ENCODE data around the gene GPR39. TPM values are rescaled to one million over a fixed set of nuclear protein-coding genes. Genes with fewer than 3 reads are reported as not detected.

Gene GPR39
- total and polyA plus RNA-seq, 12 donors, result 0.04 TPM; not detected in 11

- TF ChIP-seq, protein P1, sequence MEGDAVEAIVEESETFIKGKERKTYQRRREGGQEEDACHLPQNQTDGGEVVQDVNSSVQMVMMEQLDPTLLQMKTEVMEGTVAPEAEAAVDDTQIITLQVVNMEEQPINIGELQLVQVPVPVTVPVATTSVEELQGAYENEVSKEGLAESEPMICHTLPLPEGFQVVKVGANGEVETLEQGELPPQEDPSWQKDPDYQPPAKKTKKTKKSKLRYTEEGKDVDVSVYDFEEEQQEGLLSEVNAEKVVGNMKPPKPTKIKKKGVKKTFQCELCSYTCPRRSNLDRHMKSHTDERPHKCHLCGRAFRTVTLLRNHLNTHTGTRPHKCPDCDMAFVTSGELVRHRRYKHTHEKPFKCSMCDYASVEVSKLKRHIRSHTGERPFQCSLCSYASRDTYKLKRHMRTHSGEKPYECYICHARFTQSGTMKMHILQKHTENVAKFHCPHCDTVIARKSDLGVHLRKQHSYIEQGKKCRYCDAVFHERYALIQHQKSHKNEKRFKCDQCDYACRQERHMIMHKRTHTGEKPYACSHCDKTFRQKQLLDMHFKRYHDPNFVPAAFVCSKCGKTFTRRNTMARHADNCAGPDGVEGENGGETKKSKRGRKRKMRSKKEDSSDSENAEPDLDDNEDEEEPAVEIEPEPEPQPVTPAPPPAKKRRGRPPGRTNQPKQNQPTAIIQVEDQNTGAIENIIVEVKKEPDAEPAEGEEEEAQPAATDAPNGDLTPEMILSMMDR (IDR thresholded peaks at IDR 0.05), result no peak
- ATAC-seq (no peak), DNase-seq (no peak)
- Histone ChIP-seq H3K4me1 (peaks cover 0 to 15% (median 0%) of the 10 kb centered on the region in 9 donors), H3K9me3 (peaks cover 0 to 23% (median 7%) of the 10 kb centered on the region in 11 donors), H3K36me3 (no peaks in the 10 kb centered on the region), H3K27ac (no peak overlapping the region), H3K27me3 (peaks cover 0 to 6% (median 0%) of the 10 kb centered on the region in 7 donors), H3K4me3 (no peak overlapping the region)
- intact Hi-C loops (cut with DNase I), result no loop called here
- 55 to 58% methylated on average over 8 of the region's 8 CpGs for WGBS, 2 donors
Measured at GRCh38 chr2:132383956-132384355, 32.6 kb upstream of the GPR39 start.

DNA sequence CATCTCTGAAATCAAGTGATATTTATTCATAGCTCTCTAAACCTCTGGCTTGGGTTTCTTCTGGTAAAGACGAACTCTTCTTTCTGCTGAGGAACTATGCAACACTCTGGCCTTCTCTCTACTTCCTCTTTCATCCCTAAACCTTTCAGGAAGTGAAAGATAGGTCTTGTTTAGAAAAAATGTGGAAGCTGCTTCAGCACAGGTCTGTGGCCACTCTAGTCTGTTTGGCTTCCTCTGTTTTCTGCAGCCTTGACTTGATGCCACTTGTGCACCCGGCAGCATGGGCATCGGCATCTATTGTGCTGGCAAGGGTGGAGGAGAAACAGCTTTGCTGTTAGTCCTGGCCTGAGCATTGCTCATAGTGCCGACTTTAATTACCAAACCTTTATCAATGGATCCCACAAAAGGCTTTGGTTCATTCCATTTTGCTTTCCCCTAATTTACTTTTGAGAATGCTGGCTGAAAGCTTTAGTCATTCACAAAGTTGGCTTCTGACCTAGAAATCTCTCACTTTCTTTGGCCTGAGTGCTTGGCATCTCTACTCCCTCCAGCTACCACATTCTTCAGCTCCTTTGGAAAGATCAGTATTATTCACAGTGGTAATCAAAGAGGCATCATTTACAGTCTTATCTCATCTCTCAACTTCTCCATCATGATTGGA lies 32.0 kb upstream of the GPR39 start:
- Histone ChIP-seq H3K4me3 (no peak overlapping the region), H3K9me3 (peaks cover 0 to 26% (median 7%) of the 10 kb centered on the region in 11 donors), H3K36me3 (no peaks in the 10 kb centered on the region), H3K27me3 (peaks cover 0 to 6% (median 0%) of the 10 kb centered on the region in 7 donors), H3K27ac (no peak overlapping the region), H3K4me1 (peaks cover 0 to 15% (median 0%) of the 10 kb centered on the region in 9 donors)
- intact Hi-C loops (cut with DNase I), result no loop called here
- 76 to 88% methylated on average over 4 of the region's 4 CpGs for WGBS, 2 donors
- ATAC-seq, result peak in 2 of 8 donors; percentile 22 to 45
- DNase-seq, result no peak
- TF ChIP-seq, protein P1 (IDR thresholded peaks at IDR 0.05), result no peak

DNA sequence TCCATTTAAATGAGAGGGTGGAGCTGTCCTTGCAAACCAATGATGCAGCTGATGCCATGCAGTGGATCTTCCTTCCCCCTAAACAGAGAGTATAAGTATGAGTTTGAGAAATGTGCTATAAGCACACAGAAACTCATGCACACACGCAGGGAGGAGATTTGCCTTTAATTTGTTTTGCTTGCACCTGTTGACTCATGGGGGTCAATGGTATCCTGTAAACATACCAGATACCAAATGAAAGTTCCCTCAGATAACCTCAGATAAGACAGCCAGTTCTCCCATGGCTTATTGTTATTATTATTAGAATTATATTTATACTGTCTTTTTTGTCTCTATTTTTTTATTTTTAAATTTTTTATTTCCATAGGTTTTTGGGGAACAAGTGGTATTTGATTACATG lies 29.5 kb upstream of the GPR39 start:
- H3K27me3 ChIP-seq, result peaks cover 0 to 10% (median 0%) of the 10 kb centered on the region in 7 donors
- WGBS, 2 donors, result 90 to 92% methylated on average over 1 of the region's 1 CpG
- ATAC-seq (no peak), DNase-seq (no peak)
- H3K9me3 ChIP-seq, result peaks cover 0 to 15% (median 0%) of the 10 kb centered on the region in 11 donors
- TF ChIP-seq, protein P1 (IDR thresholded peaks at IDR 0.05), result no peak
- no peak overlapping the region for H3K27ac ChIP-seq
- H3K4me1 ChIP-seq, result peaks cover 0 to 15% (median 0%) of the 10 kb centered on the region in 9 donors
- H3K4me3 ChIP-seq, result no peak overlapping the region
- intact Hi-C loops (cut with DNase I), result no loop called here
- no peaks in the 10 kb centered on the region for H3K36me3 ChIP-seq

- peaks cover 0 to 15% (median 0%) of the 10 kb centered on the region in 11 donors for H3K9me3 ChIP-seq
- no peak for ATAC-seq
- H3K27ac ChIP-seq, result no peak overlapping the region
- whole genome bisulfite sequencing, 2 donors, result 93 to 100% methylated on average over 3 of the region's 3 CpGs
- intact Hi-C loops (cut with DNase I), result no loop called here
- H3K4me3 ChIP-seq, result no peak overlapping the region
- TF ChIP-seq, protein P1 (IDR thresholded peaks at IDR 0.05), result no peak
- H3K36me3 ChIP-seq, result no peaks in the 10 kb centered on the region
- peaks cover 0 to 10% (median 0%) of the 10 kb centered on the region in 7 donors for H3K27me3 ChIP-seq
- DNase-seq, result no peak
- H3K4me1 ChIP-seq, result peaks cover 0 to 16% (median 0%) of the 10 kb centered on the region in 9 donors
Measured at GRCh38 chr2:132390076-132390475, 26.5 kb upstream of the GPR39 start.

Measured in heart right ventricle (tissue), 16 donors.